Type B pancreatic cell (in vitro differentiated cells): ENCODE measurements around the gene GPC6. TPM values are rescaled to one million over a fixed set of nuclear protein-coding genes. Genes with fewer than 3 reads are reported as not detected.

ENCODE experiments used
- DNase-seq: peaks from one replicate; pipeline ENCODE4 v3.0.0; 2021; ENCODE audit warnings: mixed read lengths; ENCODE audit not compliant: unreplicated experiment; ENCODE audit errors: extremely low spot score
- H3K27ac Mint-ChIP-seq: 2 replicates; pipeline ENCODE4 v1.8.0; 2021; ENCODE audit warnings: mild to moderate bottlenecking, mixed read lengths
- H3K27me3 Mint-ChIP-seq: 2 replicates; pipeline ENCODE4 v1.8.0; 2021; ENCODE audit warnings: mixed read lengths
- H3K36me3 Mint-ChIP-seq: 2 replicates; pipeline ENCODE4 v1.8.0; 2021; ENCODE audit warnings: mixed read lengths
- H3K4me1 Mint-ChIP-seq: one replicate; pipeline ENCODE4 v1.8.0; 2021; ENCODE audit warnings: mixed read lengths; ENCODE audit not compliant: unreplicated experiment
- H3K4me3 Mint-ChIP-seq: 2 replicates; pipeline ENCODE4 v1.8.0; 2021; ENCODE audit warnings: mild to moderate bottlenecking, mixed read lengths
- H3K9me3 Mint-ChIP-seq: 2 replicates; pipeline ENCODE4 v1.8.0; 2021; ENCODE audit warnings: mixed read lengths
- CTCF ChIP-seq: fragments of 200-600 bp; sonication (generic); conservative IDR thresholded peaks from 2 replicates; pipeline ENCODE4 v1.5.0; 2021; ENCODE audit warnings: antibody characterized with exemption, mild to moderate bottlenecking
- total RNA-seq: library from RNA; stranded (reverse); gene quantifications from 2 replicates; pipeline ENCODE4 v1.2.1, GENCODE V29; 2021; ENCODE audit warnings: low replicate concordance

Gene GPC6
- total RNA-seq, 1 donor from 2014 or later = 30.5 TPM

- no peak for DNase-seq
- Mint-ChIP-seq H3K27ac (no peak overlapping the region), H3K9me3 (peaks cover 7% of the 10 kb centered on the region), H3K27me3 (no peaks in the 10 kb centered on the region), H3K36me3 (peaks cover 6% of the 10 kb centered on the region), H3K4me3 (no peak overlapping the region), H3K4me1 (peaks cover 6% of the 10 kb centered on the region)
- TF ChIP-seq CTCF = no peak
Measured at GRCh38 chr13:94028234-94028633, 801.6 kb downstream of the GPC6 start.

GRCh38 chr13:94028650-94029049 lies 802.0 kb downstream of the GPC6 start:
- DNase-seq = no peak
- TF ChIP-seq CTCF = no peak
- no peak overlapping the region for H3K27ac Mint-ChIP-seq
- H3K4me1 Mint-ChIP-seq = peaks cover 9% of the 10 kb centered on the region
- peaks cover 6% of the 10 kb centered on the region for H3K36me3 Mint-ChIP-seq
- H3K9me3 Mint-ChIP-seq = peaks cover 7% of the 10 kb centered on the region
- H3K27me3 Mint-ChIP-seq = no peaks in the 10 kb centered on the region
- H3K4me3 Mint-ChIP-seq = no peak overlapping the region

DNA sequence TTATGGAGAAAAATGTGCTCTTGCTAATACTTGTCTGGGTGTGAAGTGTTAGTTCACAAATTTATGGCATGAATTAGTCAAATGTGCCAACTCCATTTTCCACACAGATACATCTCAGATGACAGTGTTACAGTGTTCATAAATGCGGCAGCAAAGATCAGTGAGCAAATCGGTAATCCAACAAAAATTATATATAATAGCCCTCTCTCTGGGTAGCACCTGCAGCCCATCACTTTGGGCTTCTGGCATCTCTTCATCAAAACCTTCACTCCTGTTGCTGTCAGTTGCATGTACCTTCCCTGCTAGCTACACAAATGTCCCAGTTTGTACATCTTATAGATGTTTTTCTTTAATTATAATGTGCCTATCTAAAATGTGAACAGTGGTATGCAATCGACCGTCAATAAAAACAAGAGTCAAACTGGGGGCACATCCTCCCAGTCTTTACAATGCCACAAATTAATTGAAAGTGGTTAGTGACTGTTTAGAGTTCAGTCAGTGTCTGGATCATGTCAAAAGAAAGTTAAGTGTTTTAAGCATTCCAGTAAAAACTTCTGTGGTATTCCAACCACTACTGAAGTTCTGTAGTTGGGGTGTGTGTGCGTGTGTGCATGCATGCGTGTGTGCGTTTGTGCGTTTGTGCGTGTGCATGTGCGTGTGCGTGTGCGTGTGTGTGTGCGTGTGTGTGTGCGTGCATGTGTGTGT lies 804.0 kb downstream of the GPC6 start:
- H3K27ac Mint-ChIP-seq = no peak overlapping the region
- H3K4me1 Mint-ChIP-seq = peaks cover 17% of the 10 kb centered on the region
- H3K9me3 Mint-ChIP-seq = peaks cover 3% of the 10 kb centered on the region
- no peak for DNase-seq
- no peak overlapping the region for H3K4me3 Mint-ChIP-seq
- no peak for TF ChIP-seq CTCF
- H3K36me3 Mint-ChIP-seq = peaks cover 3% of the 10 kb centered on the region
- H3K27me3 Mint-ChIP-seq = no peaks in the 10 kb centered on the region

DNA sequence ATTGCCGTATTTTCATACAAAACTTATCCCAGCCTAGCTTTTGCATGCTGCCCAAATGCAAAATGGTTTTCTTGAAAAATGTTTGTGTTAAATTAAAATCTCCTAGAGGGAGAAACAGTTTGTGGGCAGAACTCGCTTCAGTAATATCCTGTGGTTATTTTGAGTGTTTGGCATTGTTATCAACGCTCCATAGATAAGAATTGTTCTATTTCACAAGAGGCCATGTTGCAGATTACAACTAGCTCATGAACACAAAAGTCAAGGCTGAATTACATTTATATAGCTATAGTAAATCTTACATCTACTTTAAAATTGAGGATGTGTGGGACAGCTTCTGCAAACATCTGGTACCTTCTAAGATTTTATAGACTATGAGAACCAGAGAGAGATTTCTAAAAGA lies 805.0 kb downstream of the GPC6 start:
- H3K27ac Mint-ChIP-seq = no peak overlapping the region
- H3K4me1 Mint-ChIP-seq = peaks cover 17% of the 10 kb centered on the region
- no peak overlapping the region for H3K4me3 Mint-ChIP-seq
- H3K9me3 Mint-ChIP-seq = peaks cover 3% of the 10 kb centered on the region
- peaks cover 3% of the 10 kb centered on the region for H3K36me3 Mint-ChIP-seq
- no peaks in the 10 kb centered on the region for H3K27me3 Mint-ChIP-seq
- no peak for TF ChIP-seq CTCF
- DNase-seq = no peak

GRCh38 chr13:94033098-94033497 lies 806.5 kb downstream of the GPC6 start:
- Mint-ChIP-seq H3K9me3 (peaks cover 3% of the 10 kb centered on the region), H3K4me1 (peaks cover 17% of the 10 kb centered on the region), H3K27me3 (no peaks in the 10 kb centered on the region), H3K36me3 (peaks cover 3% of the 10 kb centered on the region), H3K27ac (no peak overlapping the region), H3K4me3 (no peak overlapping the region)
- no peak for DNase-seq
- no peak for TF ChIP-seq CTCF
